DMS114 treated with DMSO at 0.1 percent for 48 hours (cell line): Measurements from ENCODE around the gene OR2T12.
"Not testable (repeated sequence)": the region's sequence is repeated elsewhere in the genome, so short reads cannot be mapped to it uniquely, and the experiment has no call there.

Experiments used
- DNase-seq: peaks from one replicate; lab custom pipeline; 2025; ENCODE audit not compliant: unreplicated experiment; lab: John Stamatoyannopoulos, UW

OR2T12 gene

DNA sequence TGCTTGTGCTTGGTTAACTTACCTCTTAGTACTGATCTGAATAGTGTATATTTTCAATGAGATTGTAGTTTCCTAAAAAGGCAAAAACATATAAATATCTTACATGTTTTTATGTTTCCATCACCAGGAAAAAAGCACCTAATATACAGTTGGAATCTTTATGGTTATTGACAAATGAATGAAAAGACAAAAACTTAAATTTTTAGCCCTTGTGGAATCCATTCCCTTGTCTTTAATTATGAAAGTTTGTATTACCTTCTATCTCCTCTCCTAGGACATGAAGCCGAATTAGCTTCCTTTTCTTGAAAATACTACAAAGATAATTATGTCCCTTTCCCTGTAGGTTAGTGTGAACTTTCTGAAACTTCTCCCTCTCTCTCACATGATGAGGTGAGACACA lies at the start of gene OR2T12:
OR2T12 (minus strand) TSS at position 101 of the 400 bp plus-strand sequence. CDS start 7,846 bp downstream, outside the sequence.
- DNase-seq, result no peak

GRCh38 chr1:248348475-248348874 lies 45.3 kb upstream of the OR2T12 start, which contains the start of gene OR14C36:
Gene OR14C36, plus strand, starts transcription at chr1:248348775. Its CDS starts 0 bp downstream, at chr1:248348775.
- DNase-seq, result no peak

- no peak for DNase-seq
Measured at GRCh38 chr1:248343451-248343850, 40.2 kb upstream of the OR2T12 start.

GRCh38 chr1:248324468-248324867 lies 21.2 kb upstream of the OR2T12 start, which contains the start of gene OR2M7:
Gene OR2M7, minus strand, starts transcription at chr1:248324568. Its CDS starts 0 bp downstream, at chr1:248324568.
- no peak for DNase-seq

- DNase-seq, result no peak
Measured at GRCh38 chr1:248316796-248317195, 13.6 kb upstream of the OR2T12 start.

- DNase-seq, result not testable (repeated sequence)
Measured at GRCh38 chr1:248306740-248307139, 3.5 kb upstream of the OR2T12 start.

GRCh38 chr1:248306103-248306502 lies 2.9 kb upstream of the OR2T12 start:
- no peak for DNase-seq

- not testable (repeated sequence) for DNase-seq
Measured at GRCh38 chr1:248305672-248306071, 2.4 kb upstream of the OR2T12 start.

GRCh38 chr1:248288391-248288790 lies 14.8 kb downstream of the OR2T12 start:
- DNase-seq, result no peak

GRCh38 chr1:248277876-248278275 lies 25.3 kb downstream of the OR2T12 start, which contains the start of gene OR2T33:
Gene OR2T33, minus strand, starts transcription at chr1:248277976. Its CDS starts 4,162 bp downstream, at chr1:248273814.
- no peak for DNase-seq

- not testable (repeated sequence) for DNase-seq
Measured at GRCh38 chr1:248273225-248273624, 30.0 kb downstream of the OR2T12 start.

- no peak for DNase-seq
Measured at GRCh38 chr1:248268178-248268577, 35.0 kb downstream of the OR2T12 start.

DNA sequence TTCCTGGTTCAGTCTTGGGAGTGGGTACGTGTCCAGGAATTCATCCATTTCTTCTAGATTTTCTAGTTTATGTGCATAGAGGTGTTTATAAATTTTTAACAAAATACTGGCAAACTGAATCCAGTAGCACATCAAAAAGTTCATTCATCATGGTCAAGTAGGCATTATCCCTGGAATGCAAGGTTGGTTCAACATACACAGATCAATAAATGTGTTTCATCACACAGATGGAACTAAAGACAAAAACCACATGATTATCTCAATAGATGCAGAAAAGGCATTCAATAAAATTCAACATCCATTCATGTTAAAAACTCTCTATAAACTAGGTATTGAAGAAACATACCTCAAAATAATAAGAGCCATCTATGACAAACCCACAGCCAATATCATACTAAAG lies 43.9 kb downstream of the OR2T12 start:
- DNase-seq, result not testable (repeated sequence)

DNA sequence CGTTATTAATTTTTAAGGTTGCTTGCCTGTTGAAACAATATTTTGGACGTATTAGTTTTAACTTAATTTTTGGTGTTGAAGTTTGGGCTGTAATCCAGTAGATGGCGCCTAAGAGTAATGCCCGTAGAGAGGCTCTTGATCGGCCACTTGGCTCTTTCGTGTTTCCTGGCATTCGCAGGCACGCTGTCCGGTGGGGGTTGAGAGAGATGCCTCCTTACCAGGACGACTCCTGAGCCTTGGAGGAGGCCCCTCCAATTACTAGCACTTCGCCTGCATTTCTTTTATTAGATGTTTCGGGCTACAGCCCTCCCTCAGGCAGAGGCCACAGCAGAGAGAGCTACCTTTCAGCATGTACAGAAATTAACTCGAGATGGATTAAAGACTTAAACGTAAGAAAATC lies 60.0 kb downstream of the OR2T12 start:
- DNase-seq, result peak; percentile 21
